Measurements from ENCODE around the gene BTBD9. TPM values are rescaled to one million over a fixed set of nuclear protein-coding genes. Genes with fewer than 3 reads are reported as not detected.

Gene BTBD9
- total RNA-seq, 6 experiments from 2014 or later: 4.5 to 7.5 (median 5.7) TPM

- intact Hi-C loops (cut with DNase I): no loop called here
- TF ChIP-seq POLR2A (IDR thresholded peaks at IDR 0.05): no peak
- TF ChIP-seq, protein P1, sequence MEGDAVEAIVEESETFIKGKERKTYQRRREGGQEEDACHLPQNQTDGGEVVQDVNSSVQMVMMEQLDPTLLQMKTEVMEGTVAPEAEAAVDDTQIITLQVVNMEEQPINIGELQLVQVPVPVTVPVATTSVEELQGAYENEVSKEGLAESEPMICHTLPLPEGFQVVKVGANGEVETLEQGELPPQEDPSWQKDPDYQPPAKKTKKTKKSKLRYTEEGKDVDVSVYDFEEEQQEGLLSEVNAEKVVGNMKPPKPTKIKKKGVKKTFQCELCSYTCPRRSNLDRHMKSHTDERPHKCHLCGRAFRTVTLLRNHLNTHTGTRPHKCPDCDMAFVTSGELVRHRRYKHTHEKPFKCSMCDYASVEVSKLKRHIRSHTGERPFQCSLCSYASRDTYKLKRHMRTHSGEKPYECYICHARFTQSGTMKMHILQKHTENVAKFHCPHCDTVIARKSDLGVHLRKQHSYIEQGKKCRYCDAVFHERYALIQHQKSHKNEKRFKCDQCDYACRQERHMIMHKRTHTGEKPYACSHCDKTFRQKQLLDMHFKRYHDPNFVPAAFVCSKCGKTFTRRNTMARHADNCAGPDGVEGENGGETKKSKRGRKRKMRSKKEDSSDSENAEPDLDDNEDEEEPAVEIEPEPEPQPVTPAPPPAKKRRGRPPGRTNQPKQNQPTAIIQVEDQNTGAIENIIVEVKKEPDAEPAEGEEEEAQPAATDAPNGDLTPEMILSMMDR (IDR thresholded peaks at IDR 0.05): no peak
- DNase-seq (no peak), ATAC-seq (no peak)
- Histone ChIP-seq H3K27ac (no peak overlapping the region), H3K27me3 (no peaks in the 10 kb centered on the region), H3K36me3 (no peaks in the 10 kb centered on the region), H3K9me3 (no peaks in the 10 kb centered on the region), H3K4me1 (no peaks in the 10 kb centered on the region), H3K4me3 (no peak overlapping the region)
- WGBS (ENCODE audit: insufficient coverage, low coverage, low lambda C conversion rate, missing lambda C conversion rate): 89% methylated on average over 1 of the region's 1 CpG
Measured at GRCh38 chr6:38326837-38327236, 312.9 kb downstream of the BTBD9 start.

DNA sequence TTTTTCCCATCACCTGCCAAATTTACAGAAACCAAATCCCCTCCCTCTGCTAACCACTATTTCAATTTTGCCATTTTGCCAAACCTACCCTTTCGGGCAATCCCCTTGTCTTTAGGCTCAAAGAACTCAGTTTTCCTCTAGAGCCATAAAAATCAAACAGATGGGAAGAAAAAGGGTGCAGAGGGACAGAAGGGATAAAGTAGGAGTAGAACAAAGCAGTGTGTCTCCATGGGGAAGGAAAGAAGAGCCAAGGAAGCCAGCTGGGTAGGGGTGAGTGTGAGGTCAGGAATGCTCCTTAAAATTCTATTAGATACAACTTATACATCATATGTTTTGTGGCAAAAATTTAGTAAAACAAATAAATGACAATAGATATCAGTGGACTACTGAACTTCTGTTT is 316.5 kb downstream of the BTBD9 start:
- ATAC-seq: no peak
- Histone ChIP-seq H3K36me3 (no peaks in the 10 kb centered on the region), H3K27ac (no peak overlapping the region), H3K4me1 (no peaks in the 10 kb centered on the region), H3K9me3 (no peaks in the 10 kb centered on the region), H3K27me3 (no peaks in the 10 kb centered on the region), H3K4me3 (no peak overlapping the region)
- 100% methylated on average over 1 of the region's 1 CpG for WGBS (ENCODE audit: insufficient coverage, low coverage, low lambda C conversion rate, missing lambda C conversion rate)
- TF ChIP-seq POLR2A (IDR thresholded peaks at IDR 0.05): no peak
- TF ChIP-seq, protein P1 (IDR thresholded peaks at IDR 0.05): no peak
- DNase-seq: no peak
- intact Hi-C loops (cut with DNase I): no loop called here

- ATAC-seq (peak in 2 of 4 donors; percentile 23 to 38), DNase-seq (no peak)
- Histone ChIP-seq H3K27ac (no peak overlapping the region), H3K9me3 (no peaks in the 10 kb centered on the region), H3K36me3 (no peaks in the 10 kb centered on the region), H3K27me3 (no peaks in the 10 kb centered on the region), H3K4me1 (no peaks in the 10 kb centered on the region), H3K4me3 (no peak overlapping the region)
- 60% methylated on average over 2 of the region's 2 CpGs for WGBS (ENCODE audit: insufficient coverage, low coverage, low lambda C conversion rate, missing lambda C conversion rate)
- TF ChIP-seq, protein P1 (IDR thresholded peaks at IDR 0.05): no peak
- no peak for TF ChIP-seq POLR2A (IDR thresholded peaks at IDR 0.05)
- intact Hi-C loops (cut with DNase I): no loop called here
Measured at GRCh38 chr6:38322138-38322537, 317.6 kb downstream of the BTBD9 start.

DNA sequence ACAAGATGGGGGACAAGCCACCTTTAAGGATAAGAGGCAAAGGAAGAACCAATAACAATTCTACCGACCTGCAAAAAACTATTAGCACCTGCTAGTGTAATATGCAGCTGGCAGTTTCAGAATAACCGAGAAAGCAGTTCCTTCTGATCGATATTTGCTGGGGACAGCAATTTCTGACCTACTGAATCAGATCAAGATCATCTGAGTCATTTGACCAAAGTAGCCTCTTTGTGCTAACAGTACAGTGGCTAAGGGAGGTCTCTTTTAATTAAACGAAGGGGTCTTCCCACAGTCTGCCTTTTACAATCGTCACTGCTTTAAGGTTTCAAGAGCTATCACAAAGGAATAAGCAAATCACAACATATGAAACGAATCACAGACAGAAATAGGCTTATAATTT is 318.9 kb downstream of the BTBD9 start:
- no peaks in the 10 kb centered on the region for H3K27me3 ChIP-seq
- no peaks in the 10 kb centered on the region for H3K9me3 ChIP-seq
- H3K4me1 ChIP-seq: no peaks in the 10 kb centered on the region
- no peaks in the 10 kb centered on the region for H3K36me3 ChIP-seq
- no peak for ATAC-seq
- no peak for TF ChIP-seq POLR2A (IDR thresholded peaks at IDR 0.05)
- TF ChIP-seq, protein P1 (IDR thresholded peaks at IDR 0.05): no peak
- DNase-seq: no peak
- intact Hi-C loops (cut with DNase I): no loop called here
- H3K4me3 ChIP-seq: no peak overlapping the region
- WGBS (ENCODE audit: insufficient coverage, low coverage, low lambda C conversion rate, missing lambda C conversion rate): 88% methylated on average over 4 of the region's 6 CpGs
- H3K27ac ChIP-seq: no peak overlapping the region

DNA sequence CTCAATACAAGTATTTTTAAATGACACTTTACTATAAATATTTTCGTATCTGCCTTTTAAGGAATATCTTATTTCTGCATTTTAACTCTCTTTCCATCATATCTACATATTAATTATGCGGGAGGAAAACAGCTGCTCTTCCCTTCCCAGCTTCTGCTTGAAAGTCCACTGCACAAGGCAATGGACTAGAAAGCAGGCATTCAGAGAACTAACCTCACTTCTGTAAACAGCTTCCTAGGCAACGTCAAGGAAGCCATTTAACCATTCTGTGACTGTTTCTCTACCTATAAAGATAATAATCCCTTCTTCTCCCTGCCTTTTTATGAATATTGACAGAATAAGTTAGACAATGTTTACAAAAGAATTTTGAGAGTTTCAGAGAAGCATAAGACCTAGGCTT is 319.4 kb downstream of the BTBD9 start:
- Histone ChIP-seq H3K36me3 (no peaks in the 10 kb centered on the region), H3K4me1 (no peaks in the 10 kb centered on the region), H3K4me3 (no peak overlapping the region), H3K27me3 (no peaks in the 10 kb centered on the region), H3K9me3 (no peaks in the 10 kb centered on the region), H3K27ac (no peak overlapping the region)
- TF ChIP-seq POLR2A (IDR thresholded peaks at IDR 0.05): no peak
- TF ChIP-seq, protein P1 (IDR thresholded peaks at IDR 0.05): no peak
- no peak for ATAC-seq
- intact Hi-C loops (cut with DNase I): no loop called here
- 64% methylated on average over 3 of the region's 3 CpGs for WGBS (ENCODE audit: insufficient coverage, low coverage, low lambda C conversion rate, missing lambda C conversion rate)
- no peak for DNase-seq
